ENCODE results near the gene TMEM245. TPM values are rescaled to one million over a fixed set of nuclear protein-coding genes. Genes with fewer than 3 reads are reported as not detected.

The TMEM245 gene
- 67.3 TPM for total RNA-seq

GRCh38 chr9:109119439-109120203, at the start of gene TMEM245:
Gene TMEM245, minus strand, starts transcription at chr9:109119947. Its CDS starts 34 bp downstream, at chr9:109119913.
- DNase-seq (ENCODE audit: low spot score in 2 of 2) (peak; percentile 92 to 96), FAIRE-seq (peak; percentile 54)

DNA sequence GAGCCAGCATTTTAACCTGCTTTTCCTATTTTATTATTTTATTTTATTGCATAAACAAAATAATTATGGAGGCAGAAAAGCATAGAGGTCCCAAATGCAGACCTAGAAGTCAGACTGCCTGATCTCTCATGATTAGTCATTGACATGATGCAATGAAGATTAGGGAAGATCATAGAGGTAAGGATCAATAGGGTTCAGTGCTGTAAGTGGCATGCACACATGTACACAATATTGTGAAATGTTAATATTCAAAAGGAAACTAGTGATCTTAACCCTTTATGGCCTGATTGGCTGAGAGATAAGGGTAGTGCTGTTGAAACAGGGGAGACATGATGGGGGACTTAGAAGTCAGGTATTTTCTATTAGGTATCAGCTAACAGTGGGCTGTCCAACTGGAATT, 48.4 kb upstream of the TMEM245 start:
- FAIRE-seq (no peak), DNase-seq (ENCODE audit: low spot score in 2 of 2) (no peak)

GRCh38 chr9:109167716-109168115, 48.0 kb upstream of the TMEM245 start:
- FAIRE-seq: no peak
- DNase-seq (ENCODE audit: low spot score in 2 of 2): peak in 1 of 2 donors; percentile 12

- FAIRE-seq (no peak), DNase-seq (ENCODE audit: low spot score in 2 of 2) (peak; percentile 61 to 73)
Measured at GRCh38 chr9:109166771-109167601, 47.2 kb upstream of the TMEM245 start, which contains the start of gene FRRS1L. Gene FRRS1L, minus strand, starts transcription at chr9:109167249. Its CDS starts 111 bp downstream, at chr9:109167138.

DNA sequence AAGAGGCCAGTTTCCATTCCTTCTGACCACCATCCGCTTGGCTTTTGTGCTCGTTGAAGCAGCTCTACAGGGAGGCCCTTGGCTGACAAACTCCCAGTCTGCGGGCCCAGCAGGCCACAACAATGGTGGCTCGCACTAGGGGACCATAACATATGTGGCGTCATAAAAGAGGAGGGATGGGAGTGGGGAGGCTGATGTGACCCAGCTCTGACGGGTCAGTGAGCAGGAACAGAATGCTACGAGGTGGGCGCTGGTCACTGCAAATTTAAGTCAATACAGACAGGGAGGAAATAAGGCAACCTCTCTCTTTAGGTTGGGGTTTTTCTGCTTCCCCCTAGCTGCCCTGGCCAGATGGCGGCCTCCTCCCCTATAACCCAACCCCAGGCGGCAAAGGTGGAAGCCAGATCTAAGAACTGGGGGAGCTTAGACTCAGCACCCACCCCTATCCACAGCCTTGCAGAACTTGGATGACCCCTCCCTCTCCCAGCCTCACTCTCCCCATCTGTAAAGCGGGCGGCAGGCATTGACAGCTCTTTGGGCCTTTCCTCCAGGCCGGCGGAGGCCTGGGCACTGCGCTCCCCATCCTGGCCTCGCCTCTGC, 46.5 kb upstream of the TMEM245 start:
- FAIRE-seq (no peak), DNase-seq (ENCODE audit: low spot score in 2 of 2) (peak in 1 of 2 donors; percentile 17)

DNA sequence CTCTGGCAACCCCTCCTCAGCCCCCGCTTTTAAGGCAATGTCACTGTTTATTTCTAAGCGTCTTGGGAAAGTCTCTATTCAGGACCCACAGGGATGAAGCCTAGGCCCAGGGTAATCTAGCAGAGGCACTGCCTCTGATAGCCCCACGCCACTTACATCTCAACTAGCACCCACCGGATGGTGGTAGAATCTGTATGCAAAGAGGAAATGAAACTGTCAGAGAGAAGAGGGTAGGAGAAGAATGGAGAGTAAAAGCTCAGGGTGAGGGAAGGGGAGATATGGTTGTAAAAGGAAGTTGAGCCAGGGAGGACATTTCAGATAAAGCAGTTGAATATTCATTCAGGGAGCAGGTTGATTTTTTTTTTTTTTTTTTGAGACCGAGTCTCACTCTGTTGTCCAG, 44.3 kb upstream of the TMEM245 start:
- DNase-seq (ENCODE audit: low spot score in 2 of 2) (no peak), FAIRE-seq (no peak)

GRCh38 chr9:109163194-109163593, 43.4 kb upstream of the TMEM245 start:
- FAIRE-seq: no peak
- no peak for DNase-seq (ENCODE audit: low spot score in 2 of 2)

GRCh38 chr9:109162677-109163076, 42.9 kb upstream of the TMEM245 start:
- DNase-seq (ENCODE audit: low spot score in 2 of 2) (no peak), FAIRE-seq (no peak)

DNA sequence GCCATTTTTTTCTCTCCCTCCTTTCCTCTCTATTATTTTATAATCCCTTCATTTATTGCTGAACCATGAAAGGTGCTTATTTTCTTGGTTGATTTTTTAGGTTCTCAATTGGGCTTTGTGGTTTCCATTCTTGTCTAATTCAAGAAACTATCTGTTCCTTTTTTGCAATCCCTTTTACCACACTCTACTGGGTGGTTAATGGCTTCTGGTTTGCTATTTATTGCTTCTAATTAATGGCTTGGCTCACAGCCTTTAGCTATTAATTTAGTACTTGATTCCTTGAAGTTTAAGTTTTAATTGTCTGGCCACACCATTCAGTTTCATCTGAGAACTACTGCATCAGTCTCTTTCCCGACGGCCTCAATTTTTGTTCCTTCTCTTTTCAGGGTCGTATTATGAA, 41.7 kb upstream of the TMEM245 start:
- DNase-seq (ENCODE audit: low spot score in 2 of 2): no peak

GRCh38 chr9:109159583-109159982, 39.8 kb upstream of the TMEM245 start:
- no peak for FAIRE-seq
- no peak for DNase-seq (ENCODE audit: low spot score in 2 of 2)

More for the DNA sequence above, 41.7 kb upstream of the TMEM245 start:
- no peak for FAIRE-seq

DNA sequence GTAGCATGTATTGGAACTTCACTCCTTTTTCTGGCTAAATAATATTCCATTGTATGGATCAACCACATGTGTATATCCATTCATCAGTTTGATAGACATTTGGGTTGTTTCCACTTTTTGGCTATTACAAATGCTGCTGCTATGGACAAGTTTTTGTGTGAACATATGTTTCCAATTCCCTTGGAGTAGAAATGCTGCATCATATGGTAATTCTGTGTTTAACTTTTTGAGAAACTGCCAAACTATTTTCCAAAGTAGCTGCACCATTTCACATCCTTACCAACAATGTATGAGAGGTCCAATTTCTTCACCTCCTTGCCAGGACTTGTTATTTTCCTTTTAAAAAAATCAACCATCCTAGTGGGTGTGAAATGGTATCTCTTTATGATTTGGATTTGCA, 38.9 kb upstream of the TMEM245 start:
- FAIRE-seq (no peak), DNase-seq (ENCODE audit: low spot score in 2 of 2) (no peak)

DNA sequence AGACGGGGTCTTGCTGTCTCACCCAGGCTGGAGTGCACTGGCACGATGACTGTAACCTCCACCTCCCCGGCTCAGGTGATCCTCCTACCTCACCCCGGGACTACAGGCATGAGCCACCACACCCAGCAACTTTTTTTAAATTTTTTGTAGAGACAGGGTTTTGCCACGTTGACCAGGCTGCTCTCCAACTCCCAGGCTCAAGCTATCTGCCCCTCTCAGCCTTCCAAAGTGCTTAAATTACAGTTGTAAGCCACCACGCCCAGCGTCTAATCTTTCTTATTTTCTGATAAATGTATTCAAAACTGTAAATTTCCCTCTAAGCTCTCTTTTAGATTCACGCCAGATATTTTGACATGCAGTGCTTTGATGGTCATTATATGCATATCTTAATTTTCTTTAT, 37.0 kb upstream of the TMEM245 start:
- no peak for FAIRE-seq
- no peak for DNase-seq (ENCODE audit: low spot score in 2 of 2)

GRCh38 chr9:109150925-109151545, 31.3 kb upstream of the TMEM245 start:
- DNase-seq (ENCODE audit: low spot score in 2 of 2) (no peak), FAIRE-seq (no peak)

DNA sequence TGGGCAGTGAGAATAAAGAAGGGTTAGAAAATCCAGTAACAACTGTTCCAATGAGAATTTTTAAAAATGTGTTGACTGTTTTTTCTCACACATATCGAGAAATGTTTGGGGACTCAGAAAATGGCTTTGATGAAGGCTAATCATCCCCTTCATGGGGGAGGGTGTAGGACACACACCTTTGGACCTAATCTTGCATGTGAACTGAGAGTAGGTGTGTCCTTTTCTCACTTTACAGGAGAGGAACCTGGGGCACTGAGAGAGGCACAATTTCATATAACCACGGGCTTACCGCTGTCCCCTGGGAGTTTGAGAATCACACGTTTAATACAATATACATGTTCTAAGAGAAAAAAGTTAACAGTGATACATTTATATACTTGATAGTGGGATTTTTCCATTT, 30.0 kb upstream of the TMEM245 start:
- FAIRE-seq: no peak

GRCh38 chr9:109149089-109149488, 29.3 kb upstream of the TMEM245 start:
- no peak for FAIRE-seq

More for the DNA sequence above, 30.0 kb upstream of the TMEM245 start:
- no peak for DNase-seq (ENCODE audit: low spot score in 2 of 2)

DNA sequence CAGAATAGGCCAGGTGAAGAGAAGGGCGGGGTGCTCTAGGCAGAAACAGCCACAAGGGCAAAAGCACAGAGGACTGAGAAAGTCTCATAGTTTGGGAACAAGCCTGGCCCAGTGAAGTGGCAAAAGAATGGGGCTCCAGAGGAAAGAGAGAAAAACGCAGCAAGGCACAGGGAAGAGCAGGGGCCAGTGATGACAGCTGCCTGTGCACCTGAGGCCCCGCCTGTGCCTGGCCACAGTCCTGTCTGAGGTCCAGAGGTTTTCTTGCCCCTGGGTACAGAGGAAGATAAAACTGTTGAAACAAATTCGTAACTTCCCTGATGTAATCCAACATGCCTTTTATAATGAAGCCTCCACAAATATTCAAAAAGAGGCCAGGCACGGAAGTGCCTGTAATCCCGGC, 25.3 kb upstream of the TMEM245 start:
- DNase-seq (ENCODE audit: low spot score in 2 of 2): no peak
- FAIRE-seq: no peak

More at GRCh38 chr9:109149089-109149488, 29.3 kb upstream of the TMEM245 start:
- DNase-seq (ENCODE audit: low spot score in 2 of 2): no peak

DNA sequence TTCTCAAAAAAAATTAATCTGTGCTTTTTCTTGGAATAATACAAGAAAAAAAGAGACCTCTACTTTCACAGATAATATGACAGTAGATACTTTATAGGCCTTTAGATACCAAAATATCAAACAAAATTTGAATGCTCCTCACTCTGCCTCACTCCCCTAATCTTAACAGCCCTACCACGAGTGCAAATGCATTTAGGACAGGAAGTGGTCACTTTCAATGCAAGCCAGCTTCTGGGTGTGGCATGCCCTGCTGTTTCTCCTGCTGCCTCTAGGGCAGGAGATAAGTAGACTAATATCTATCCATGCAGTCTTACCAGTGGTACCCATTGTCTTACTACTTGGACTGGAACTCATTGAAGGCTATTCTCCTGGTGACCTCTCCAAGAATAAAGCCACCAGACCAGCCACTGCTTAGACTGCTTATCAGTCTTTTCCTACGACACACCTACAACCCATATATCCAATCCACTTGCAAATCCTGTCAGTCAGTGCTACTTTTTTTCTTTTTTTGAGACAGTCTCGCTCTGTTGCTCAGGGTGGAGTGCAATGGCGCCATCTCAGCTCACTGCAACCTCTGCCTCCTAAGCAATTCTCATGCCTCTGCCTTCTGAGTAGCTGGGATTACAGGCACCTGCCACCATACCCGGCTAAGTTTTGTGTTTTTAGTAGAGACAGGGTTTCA, 24.3 kb upstream of the TMEM245 start:
- FAIRE-seq: no peak

DNA sequence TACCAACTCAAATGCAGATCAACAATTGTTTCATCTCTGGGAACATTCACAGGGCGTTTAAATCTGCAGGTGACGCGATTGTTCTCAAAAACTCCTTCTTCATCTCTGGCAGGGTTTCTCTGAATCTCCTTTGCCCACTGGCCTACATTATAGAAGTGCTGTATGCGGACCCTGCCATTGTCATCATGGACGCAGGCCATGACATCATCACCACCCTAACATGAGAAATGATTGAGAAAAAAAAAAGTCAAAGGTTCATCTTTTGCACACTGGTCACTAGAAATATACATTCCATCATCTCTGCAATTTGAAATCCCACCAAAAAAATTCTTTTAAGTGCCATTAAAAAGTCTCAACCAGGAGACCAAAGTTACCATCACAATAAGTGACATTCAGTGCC, 21.6 kb upstream of the TMEM245 start:
- no peak for FAIRE-seq
- DNase-seq (ENCODE audit: low spot score in 2 of 2): no peak

More for the DNA sequence above, 24.3 kb upstream of the TMEM245 start:
- no peak for DNase-seq (ENCODE audit: low spot score in 2 of 2)

- DNase-seq (ENCODE audit: low spot score in 2 of 2) (no peak), FAIRE-seq (no peak)
Measured at GRCh38 chr9:109139851-109140250, 20.1 kb upstream of the TMEM245 start.

- FAIRE-seq: no peak
- no peak for DNase-seq (ENCODE audit: low spot score in 2 of 2)
Measured at GRCh38 chr9:109138421-109138820, 18.7 kb upstream of the TMEM245 start.
